Measurements from ENCODE around the gene MRPL49. TPM values are rescaled to one million over a fixed set of nuclear protein-coding genes. Genes with fewer than 3 reads are reported as not detected.
"Not testable (repeated sequence)": the region's sequence is repeated elsewhere in the genome, so short reads cannot be mapped to it uniquely, and the experiment has no call there.

Gene MRPL49
- total RNA-seq, 3 donors from 2014 or later (not counting 1 experiment from before 2014, with no cell fraction given), result 36.8 to 37.5 (median 36.9) TPM

- no peak overlapping the region for H3K4me3 Mint-ChIP-seq
- H3K9me3 Mint-ChIP-seq, result no peaks in the 10 kb centered on the region
- ATAC-seq, result no peak
- Histone ChIP-seq H3K27me3 (ENCODE audit: control insufficient read depth, insufficient read depth, low read length) (no peaks in the 10 kb centered on the region), H3K27ac (ENCODE audit: low read length) (no peak overlapping the region), H3K4me1 (ENCODE audit: control insufficient read depth, insufficient read depth, low read length) (no peaks in the 10 kb centered on the region), H3K4me3 (ENCODE audit: low read length) (no peak overlapping the region), H3K36me3 (ENCODE audit: control insufficient read depth, insufficient read depth, low read length) (no peaks in the 10 kb centered on the region), H3K9me3 (ENCODE audit: control insufficient read depth, insufficient read depth, low read length) (no peaks in the 10 kb centered on the region)
- TF ChIP-seq, protein P1, sequence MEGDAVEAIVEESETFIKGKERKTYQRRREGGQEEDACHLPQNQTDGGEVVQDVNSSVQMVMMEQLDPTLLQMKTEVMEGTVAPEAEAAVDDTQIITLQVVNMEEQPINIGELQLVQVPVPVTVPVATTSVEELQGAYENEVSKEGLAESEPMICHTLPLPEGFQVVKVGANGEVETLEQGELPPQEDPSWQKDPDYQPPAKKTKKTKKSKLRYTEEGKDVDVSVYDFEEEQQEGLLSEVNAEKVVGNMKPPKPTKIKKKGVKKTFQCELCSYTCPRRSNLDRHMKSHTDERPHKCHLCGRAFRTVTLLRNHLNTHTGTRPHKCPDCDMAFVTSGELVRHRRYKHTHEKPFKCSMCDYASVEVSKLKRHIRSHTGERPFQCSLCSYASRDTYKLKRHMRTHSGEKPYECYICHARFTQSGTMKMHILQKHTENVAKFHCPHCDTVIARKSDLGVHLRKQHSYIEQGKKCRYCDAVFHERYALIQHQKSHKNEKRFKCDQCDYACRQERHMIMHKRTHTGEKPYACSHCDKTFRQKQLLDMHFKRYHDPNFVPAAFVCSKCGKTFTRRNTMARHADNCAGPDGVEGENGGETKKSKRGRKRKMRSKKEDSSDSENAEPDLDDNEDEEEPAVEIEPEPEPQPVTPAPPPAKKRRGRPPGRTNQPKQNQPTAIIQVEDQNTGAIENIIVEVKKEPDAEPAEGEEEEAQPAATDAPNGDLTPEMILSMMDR (IDR thresholded peaks at IDR 0.05), result no peak
- H3K27ac Mint-ChIP-seq, result no peak overlapping the region
- H3K36me3 Mint-ChIP-seq, result no peaks in the 10 kb centered on the region
- no peaks in the 10 kb centered on the region for H3K4me1 Mint-ChIP-seq
- no peak for DNase-seq
- no CpG with 5 or more reads among the region's 2 CpGs for WGBS (ENCODE audit: insufficient coverage)
- peaks cover 6 to 14% of the 10 kb centered on the region in 2 donors for H3K27me3 Mint-ChIP-seq (ENCODE audit: low read depth in 2 of 2)
- intact Hi-C loops (cut with micrococcal nuclease), result no loop called here
Observed at GRCh38 chr11:65147352-65148075, 25.4 kb downstream of the MRPL49 start.

- Mint-ChIP-seq H3K9me3 (no peaks in the 10 kb centered on the region), H3K4me1 (no peaks in the 10 kb centered on the region), H3K27me3 (ENCODE audit: low read depth in 2 of 2) (peaks cover 2 to 14% of the 10 kb centered on the region in 2 donors), H3K36me3 (no peaks in the 10 kb centered on the region), H3K4me3 (no peak overlapping the region), H3K27ac (no peak overlapping the region)
- DNase-seq (no peak), ATAC-seq (no peak)
- Histone ChIP-seq H3K4me3 (ENCODE audit: low read length) (no peak overlapping the region), H3K9me3 (ENCODE audit: control insufficient read depth, insufficient read depth, low read length) (no peaks in the 10 kb centered on the region), H3K27me3 (ENCODE audit: control insufficient read depth, insufficient read depth, low read length) (no peaks in the 10 kb centered on the region), H3K36me3 (ENCODE audit: control insufficient read depth, insufficient read depth, low read length) (no peaks in the 10 kb centered on the region), H3K27ac (ENCODE audit: low read length) (no peak overlapping the region), H3K4me1 (ENCODE audit: control insufficient read depth, insufficient read depth, low read length) (no peaks in the 10 kb centered on the region)
- TF ChIP-seq, protein P1 (IDR thresholded peaks at IDR 0.05), result no peak
- 86% methylated on average over 5 of the region's 5 CpGs for WGBS (ENCODE audit: insufficient coverage)
- intact Hi-C loops (cut with micrococcal nuclease), result no loop called here
Observed at GRCh38 chr11:65148657-65149056, 26.5 kb downstream of the MRPL49 start.

DNA sequence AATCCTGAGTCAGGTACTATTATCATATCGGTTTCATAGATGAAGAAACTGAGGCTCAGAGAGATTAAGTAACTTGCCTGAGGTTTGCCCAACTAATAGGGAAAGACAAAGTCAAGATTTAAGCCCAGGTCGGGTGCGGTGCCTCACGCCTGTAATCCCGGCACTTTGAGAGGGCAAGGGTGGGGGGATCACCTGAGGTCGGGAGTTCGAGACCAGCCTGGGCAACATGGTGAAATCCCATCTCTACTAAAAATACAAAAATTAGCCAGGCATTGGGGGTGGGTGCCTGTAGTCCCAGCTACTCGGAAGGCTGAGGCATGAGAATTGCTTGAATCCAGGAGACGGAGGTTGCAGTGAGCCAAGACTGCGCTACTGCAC lies 28.0 kb downstream of the MRPL49 start:
- H3K27me3 Mint-ChIP-seq (ENCODE audit: low read depth in 2 of 2); H3K4me1 ChIP-seq (ENCODE audit: control insufficient read depth, insufficient read depth, low read length); H3K27ac Mint-ChIP-seq; H3K36me3 Mint-ChIP-seq; H3K9me3 ChIP-seq (ENCODE audit: control insufficient read depth, insufficient read depth, low read length); H3K36me3 ChIP-seq (ENCODE audit: control insufficient read depth, insufficient read depth, low read length); DNase-seq; intact Hi-C loops (cut with micrococcal nuclease); H3K4me1 Mint-ChIP-seq; H3K27ac ChIP-seq (ENCODE audit: low read length); H3K27me3 ChIP-seq (ENCODE audit: control insufficient read depth, insufficient read depth, low read length); H3K9me3 Mint-ChIP-seq; H3K4me3 ChIP-seq (ENCODE audit: low read length); H3K4me3 Mint-ChIP-seq; ATAC-seq: not testable (repeated sequence)
- 84% methylated on average over 10 of the region's 10 CpGs for WGBS (ENCODE audit: insufficient coverage)

DNA sequence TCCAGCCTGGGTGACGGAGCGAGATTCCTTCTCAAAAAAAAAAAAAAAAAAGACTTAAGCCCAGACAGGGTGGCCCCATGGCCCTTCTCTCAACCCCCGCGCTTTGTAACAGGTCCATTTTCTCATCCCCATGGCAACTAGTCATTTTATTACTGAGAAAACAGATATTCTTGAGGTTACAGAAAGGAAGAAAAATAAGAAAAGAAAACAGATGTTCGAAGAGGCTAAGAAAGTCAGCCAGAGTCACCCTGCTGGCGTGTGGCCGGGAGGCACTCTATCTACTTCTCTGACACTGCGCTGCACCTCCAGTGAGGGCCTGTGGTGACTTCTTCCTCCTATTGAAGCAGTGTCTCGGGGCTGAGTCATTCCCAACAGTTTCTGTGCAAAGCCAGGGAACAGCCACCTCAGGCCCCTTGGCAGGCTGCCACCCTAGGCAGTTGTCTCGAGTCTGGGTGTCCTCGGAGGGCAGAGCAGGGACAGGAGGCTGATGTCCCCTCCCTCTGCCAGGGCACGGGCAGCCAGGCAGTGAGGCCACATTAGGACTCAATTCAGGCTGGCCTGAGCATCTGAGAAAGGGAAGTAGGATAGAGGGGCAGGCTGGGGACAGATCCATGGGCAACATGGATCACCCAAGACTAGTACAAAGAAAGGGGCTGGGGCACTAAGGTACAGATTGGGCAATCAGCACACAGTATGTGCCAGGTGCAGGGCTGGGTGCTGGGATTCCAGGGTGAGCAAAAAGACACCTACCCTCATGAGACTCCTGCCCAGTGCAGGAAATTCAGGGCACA lies 28.6 kb downstream of the MRPL49 start:
- 32% methylated on average over 10 of the region's 12 CpGs for WGBS (ENCODE audit: insufficient coverage)
- H3K4me3 ChIP-seq (ENCODE audit: low read length), result no peak overlapping the region
- Mint-ChIP-seq H3K9me3 (no peaks in the 10 kb centered on the region), H3K27me3 (ENCODE audit: low read depth in 2 of 2) (peaks cover 2 to 7% of the 10 kb centered on the region in 2 donors), H3K36me3 (no peaks in the 10 kb centered on the region), H3K4me1 (no peaks in the 10 kb centered on the region), H3K27ac (no peak overlapping the region), H3K4me3 (no peak overlapping the region)
- H3K4me1 ChIP-seq (ENCODE audit: control insufficient read depth, insufficient read depth, low read length), result no peaks in the 10 kb centered on the region
- H3K9me3 ChIP-seq (ENCODE audit: control insufficient read depth, insufficient read depth, low read length), result no peaks in the 10 kb centered on the region
- H3K36me3 ChIP-seq (ENCODE audit: control insufficient read depth, insufficient read depth, low read length), result no peaks in the 10 kb centered on the region
- ATAC-seq, result peak in 2 of 3 donors; percentile 47 to 53
- H3K27ac ChIP-seq (ENCODE audit: low read length), result no peak overlapping the region
- no peaks in the 10 kb centered on the region for H3K27me3 ChIP-seq (ENCODE audit: control insufficient read depth, insufficient read depth, low read length)
- DNase-seq, result peak in 1 of 2 donors; percentile 20
- intact Hi-C loops (cut with micrococcal nuclease), result no loop called here
- TF ChIP-seq, protein P1 (IDR thresholded peaks at IDR 0.05), result no peak

All from natural killer cell (primary cell).